HepG2 (cell line): ENCODE results near the gene WWP2. TPM values are rescaled to one million over a fixed set of nuclear protein-coding genes. Genes with fewer than 3 reads are reported as not detected.

ENCODE experiments used
- FOXM1 ChIP-seq: sonication (generic); formaldehyde crosslinking; IDR thresholded peaks from 2 replicates; pipeline ENCODE4 v1.5.0; 2020; ENCODE audit warnings: missing genetic modification reagents
- GATAD2A ChIP-seq: IDR thresholded peaks from 2 replicates; pipeline ENCODE4 v1.6.1; 2016
- MED1 ChIP-seq: sonication (generic); formaldehyde crosslinking; IDR thresholded peaks from 2 replicates; pipeline ENCODE4 v1.4.0; 2020; ENCODE audit warnings: missing genetic modification reagents
- NR2F2 ChIP-seq: IDR thresholded peaks from 2 replicates; pipeline ENCODE4 v1.6.1; 2012; ENCODE audit warnings: low read depth, inconsistent platforms, borderline replicate concordance
- SP4 ChIP-seq: sonication (generic); formaldehyde crosslinking; IDR thresholded peaks from 2 replicates; pipeline ENCODE4 v1.8.1; 2023; ENCODE audit warnings: mild to moderate bottlenecking, missing genetic modification reagents
- SP5 ChIP-seq: IDR thresholded peaks from 2 replicates; pipeline ENCODE4 v1.6.1; 2016; ENCODE audit warnings: low read depth, borderline replicate concordance
- SRSF1 ChIP-seq: fragments of 200-400 bp; formaldehyde crosslinking; optimal IDR thresholded peaks from 2 replicates; pipeline ENCODE3; 2017; ENCODE audit warnings: mild to moderate bottlenecking, low read depth, low read length, moderate library complexity
- TEAD2 ChIP-seq: sonication (generic); formaldehyde crosslinking; IDR thresholded peaks from 2 replicates; pipeline ENCODE4 v1.9.0; 2021; ENCODE audit warnings: missing genetic modification reagents
- ZMYM3 ChIP-seq: sonication (generic); formaldehyde crosslinking; IDR thresholded peaks from 2 replicates; pipeline ENCODE4 v1.5.1; 2020; ENCODE audit warnings: mild to moderate bottlenecking, missing genetic modification reagents
- ZNF205 ChIP-seq: IDR thresholded peaks from 2 replicates; pipeline ENCODE4 v1.6.1; 2018; ENCODE audit warnings: missing biosample characterization, missing genetic modification reagents
- ZNF460 ChIP-seq: sonication (generic); formaldehyde crosslinking; IDR thresholded peaks from 2 replicates; pipeline ENCODE4 v1.5.1; 2020; ENCODE audit warnings: missing genetic modification reagents, mild to moderate bottlenecking, borderline replicate concordance
- ZNF572 ChIP-seq: sonication (generic); formaldehyde crosslinking; IDR thresholded peaks from 2 replicates; pipeline ENCODE4 v1.5.1; 2020; ENCODE audit warnings: mild to moderate bottlenecking, missing genetic modification reagents
- ZNF652 ChIP-seq: IDR thresholded peaks from 2 replicates; pipeline ENCODE4 v1.6.1; 2016; ENCODE audit warnings: low read depth, borderline replicate concordance
- ZNF746 ChIP-seq: sonication (generic); formaldehyde crosslinking; IDR thresholded peaks from 2 replicates; pipeline ENCODE4 v1.8.0; 2022; ENCODE audit warnings: mild to moderate bottlenecking, missing genetic modification reagents
- ZNF772 ChIP-seq: sonication (generic); formaldehyde crosslinking; IDR thresholded peaks from 2 replicates; pipeline ENCODE4 v1.5.0; 2020; ENCODE audit warnings: mild to moderate bottlenecking, missing genetic modification reagents
- ZSCAN21 ChIP-seq: sonication (generic); formaldehyde crosslinking; IDR thresholded peaks from 2 replicates; pipeline ENCODE4 v1.8.0; 2022; ENCODE audit warnings: mild to moderate bottlenecking, missing genetic modification reagents, moderate library complexity, borderline replicate concordance
- polyA plus RNA-seq, 8 experiments: library from polyadenylated mRNA; depleted of rRNA in 3 of 8; stranded (reverse) in 7 of 8; unstranded in 1 of 8; fragments of >200 nt; fragmentation: Illumina TruSeq in 4 of 8; extraction: Trizol in 4 of 8; gene quantifications; 2 replicates each; pipeline versions ENCODE4 v1.2.1 to v1.2.3, GENCODE V29; 2011 to 2016; ENCODE audit warnings: low read depth in 4 of 8, missing spikeins in 1 of 8, mixed read lengths in 1 of 8; ENCODE audit not compliant: insufficient read depth in 1 of 8
- total RNA-seq, 5 experiments: library from RNA; depleted of rRNA; stranded (reverse); fragments of >200 nt; fragmentation: Illumina TruSeq; extraction: Trizol; gene quantifications; 2 replicates each; pipeline ENCODE4 v1.2.3, GENCODE V29; 2016; ENCODE audit warnings: low read depth in 1 of 5
- TF ChIP-seq, protein P1 (sequence below): sonication (generic); formaldehyde crosslinking; IDR thresholded peaks from 2 replicates; pipeline ENCODE4 v1.4.0; 2020; ENCODE audit warnings: mild to moderate bottlenecking, missing genetic modification reagents, borderline replicate concordance
- TF ChIP-seq, protein P2 (sequence below): IDR thresholded peaks from 2 replicates; pipeline ENCODE4 v1.4.0; 2020; ENCODE audit warnings: mild to moderate bottlenecking, missing genetic modification reagents
- TF ChIP-seq, protein P3 (sequence below): sonication (generic); formaldehyde crosslinking; IDR thresholded peaks from 2 replicates; pipeline ENCODE4 v1.4.0; 2020; ENCODE audit warnings: missing genetic modification reagents
- TF ChIP-seq, protein P4 (sequence below): sonication (generic); formaldehyde crosslinking; IDR thresholded peaks from 2 replicates; pipeline ENCODE4 v1.4.0; 2020; ENCODE audit warnings: missing genetic modification reagents

The WWP2 gene
- total and polyA plus RNA-seq, 2 of the 13 experiments (the other 11 are each of a cell fraction or from before 2014, with no cell fraction given): 11.4 to 28.2 TPM

- TF ChIP-seq, protein P1, sequence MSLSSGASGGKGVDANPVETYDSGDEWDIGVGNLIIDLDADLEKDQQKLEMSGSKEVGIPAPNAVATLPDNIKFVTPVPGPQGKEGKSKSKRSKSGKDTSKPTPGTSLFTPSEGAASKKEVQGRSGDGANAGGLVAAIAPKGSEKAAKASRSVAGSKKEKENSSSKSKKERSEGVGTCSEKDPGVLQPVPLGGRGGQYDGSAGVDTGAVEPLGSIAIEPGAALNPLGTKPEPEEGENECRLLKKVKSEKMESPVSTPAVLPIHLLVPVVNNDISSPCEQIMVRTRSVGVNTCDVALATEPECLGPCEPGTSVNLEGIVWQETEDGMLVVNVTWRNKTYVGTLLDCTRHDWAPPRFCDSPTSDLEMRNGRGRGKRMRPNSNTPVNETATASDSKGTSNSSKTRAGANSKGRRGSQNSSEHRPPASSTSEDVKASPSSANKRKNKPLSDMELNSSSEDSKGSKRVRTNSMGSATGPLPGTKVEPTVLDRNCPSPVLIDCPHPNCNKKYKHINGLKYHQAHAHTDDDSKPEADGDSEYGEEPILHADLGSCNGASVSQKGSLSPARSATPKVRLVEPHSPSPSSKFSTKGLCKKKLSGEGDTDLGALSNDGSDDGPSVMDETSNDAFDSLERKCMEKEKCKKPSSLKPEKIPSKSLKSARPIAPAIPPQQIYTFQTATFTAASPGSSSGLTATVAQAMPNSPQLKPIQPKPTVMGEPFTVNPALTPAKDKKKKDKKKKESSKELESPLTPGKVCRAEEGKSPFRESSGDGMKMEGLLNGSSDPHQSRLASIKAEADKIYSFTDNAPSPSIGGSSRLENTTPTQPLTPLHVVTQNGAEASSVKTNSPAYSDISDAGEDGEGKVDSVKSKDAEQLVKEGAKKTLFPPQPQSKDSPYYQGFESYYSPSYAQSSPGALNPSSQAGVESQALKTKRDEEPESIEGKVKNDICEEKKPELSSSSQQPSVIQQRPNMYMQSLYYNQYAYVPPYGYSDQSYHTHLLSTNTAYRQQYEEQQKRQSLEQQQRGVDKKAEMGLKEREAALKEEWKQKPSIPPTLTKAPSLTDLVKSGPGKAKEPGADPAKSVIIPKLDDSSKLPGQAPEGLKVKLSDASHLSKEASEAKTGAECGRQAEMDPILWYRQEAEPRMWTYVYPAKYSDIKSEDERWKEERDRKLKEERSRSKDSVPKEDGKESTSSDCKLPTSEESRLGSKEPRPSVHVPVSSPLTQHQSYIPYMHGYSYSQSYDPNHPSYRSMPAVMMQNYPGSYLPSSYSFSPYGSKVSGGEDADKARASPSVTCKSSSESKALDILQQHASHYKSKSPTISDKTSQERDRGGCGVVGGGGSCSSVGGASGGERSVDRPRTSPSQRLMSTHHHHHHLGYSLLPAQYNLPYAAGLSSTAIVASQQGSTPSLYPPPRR (CRISPR knock-in tag): peak; percentile 88
- TF ChIP-seq ZNF460 (CRISPR knock-in tag) (no peak), FOXM1 (CRISPR knock-in tag) (no peak), ZNF652 (CRISPR knock-in tag) (no peak), SRSF1 (no peak), SP4 (CRISPR knock-in tag) (no peak), ZSCAN21 (CRISPR knock-in tag) (no peak), ZMYM3 (CRISPR knock-in tag) (no peak), MED1 (0 out of 2 replicates have a peak, but pooled peaks have one; percentile 18), SP5 (CRISPR knock-in tag) (0 out of 2 replicates have a peak, but pooled peaks have one; percentile 40), NR2F2 (peak; percentile 90), ZNF772 (CRISPR knock-in tag) (peak; percentile 35; the same call in 1 of the 2 replicates), ZNF205 (no peak), ZNF746 (CRISPR knock-in tag) (no peak), ZNF572 (no peak), GATAD2A (CRISPR knock-in tag) (peak; percentile 60), TEAD2 (CRISPR knock-in tag) (no peak)
- TF ChIP-seq, protein P2, sequence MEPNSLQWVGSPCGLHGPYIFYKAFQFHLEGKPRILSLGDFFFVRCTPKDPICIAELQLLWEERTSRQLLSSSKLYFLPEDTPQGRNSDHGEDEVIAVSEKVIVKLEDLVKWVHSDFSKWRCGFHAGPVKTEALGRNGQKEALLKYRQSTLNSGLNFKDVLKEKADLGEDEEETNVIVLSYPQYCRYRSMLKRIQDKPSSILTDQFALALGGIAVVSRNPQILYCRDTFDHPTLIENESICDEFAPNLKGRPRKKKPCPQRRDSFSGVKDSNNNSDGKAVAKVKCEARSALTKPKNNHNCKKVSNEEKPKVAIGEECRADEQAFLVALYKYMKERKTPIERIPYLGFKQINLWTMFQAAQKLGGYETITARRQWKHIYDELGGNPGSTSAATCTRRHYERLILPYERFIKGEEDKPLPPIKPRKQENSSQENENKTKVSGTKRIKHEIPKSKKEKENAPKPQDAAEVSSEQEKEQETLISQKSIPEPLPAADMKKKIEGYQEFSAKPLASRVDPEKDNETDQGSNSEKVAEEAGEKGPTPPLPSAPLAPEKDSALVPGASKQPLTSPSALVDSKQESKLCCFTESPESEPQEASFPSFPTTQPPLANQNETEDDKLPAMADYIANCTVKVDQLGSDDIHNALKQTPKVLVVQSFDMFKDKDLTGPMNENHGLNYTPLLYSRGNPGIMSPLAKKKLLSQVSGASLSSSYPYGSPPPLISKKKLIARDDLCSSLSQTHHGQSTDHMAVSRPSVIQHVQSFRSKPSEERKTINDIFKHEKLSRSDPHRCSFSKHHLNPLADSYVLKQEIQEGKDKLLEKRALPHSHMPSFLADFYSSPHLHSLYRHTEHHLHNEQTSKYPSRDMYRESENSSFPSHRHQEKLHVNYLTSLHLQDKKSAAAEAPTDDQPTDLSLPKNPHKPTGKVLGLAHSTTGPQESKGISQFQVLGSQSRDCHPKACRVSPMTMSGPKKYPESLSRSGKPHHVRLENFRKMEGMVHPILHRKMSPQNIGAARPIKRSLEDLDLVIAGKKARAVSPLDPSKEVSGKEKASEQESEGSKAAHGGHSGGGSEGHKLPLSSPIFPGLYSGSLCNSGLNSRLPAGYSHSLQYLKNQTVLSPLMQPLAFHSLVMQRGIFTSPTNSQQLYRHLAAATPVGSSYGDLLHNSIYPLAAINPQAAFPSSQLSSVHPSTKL: peak; percentile 62
- TF ChIP-seq, protein P3, sequence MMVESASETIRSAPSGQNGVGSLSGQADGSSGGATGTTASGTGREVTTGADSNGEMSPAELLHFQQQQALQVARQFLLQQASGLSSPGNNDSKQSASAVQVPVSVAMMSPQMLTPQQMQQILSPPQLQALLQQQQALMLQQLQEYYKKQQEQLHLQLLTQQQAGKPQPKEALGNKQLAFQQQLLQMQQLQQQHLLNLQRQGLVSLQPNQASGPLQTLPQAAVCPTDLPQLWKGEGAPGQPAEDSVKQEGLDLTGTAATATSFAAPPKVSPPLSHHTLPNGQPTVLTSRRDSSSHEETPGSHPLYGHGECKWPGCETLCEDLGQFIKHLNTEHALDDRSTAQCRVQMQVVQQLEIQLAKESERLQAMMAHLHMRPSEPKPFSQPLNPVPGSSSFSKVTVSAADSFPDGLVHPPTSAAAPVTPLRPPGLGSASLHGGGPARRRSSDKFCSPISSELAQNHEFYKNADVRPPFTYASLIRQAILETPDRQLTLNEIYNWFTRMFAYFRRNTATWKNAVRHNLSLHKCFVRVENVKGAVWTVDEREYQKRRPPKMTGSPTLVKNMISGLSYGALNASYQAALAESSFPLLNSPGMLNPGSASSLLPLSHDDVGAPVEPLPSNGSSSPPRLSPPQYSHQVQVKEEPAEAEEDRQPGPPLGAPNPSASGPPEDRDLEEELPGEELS: peak; percentile 69; the same call in 1 of the 2 replicates
- TF ChIP-seq, protein P4, sequence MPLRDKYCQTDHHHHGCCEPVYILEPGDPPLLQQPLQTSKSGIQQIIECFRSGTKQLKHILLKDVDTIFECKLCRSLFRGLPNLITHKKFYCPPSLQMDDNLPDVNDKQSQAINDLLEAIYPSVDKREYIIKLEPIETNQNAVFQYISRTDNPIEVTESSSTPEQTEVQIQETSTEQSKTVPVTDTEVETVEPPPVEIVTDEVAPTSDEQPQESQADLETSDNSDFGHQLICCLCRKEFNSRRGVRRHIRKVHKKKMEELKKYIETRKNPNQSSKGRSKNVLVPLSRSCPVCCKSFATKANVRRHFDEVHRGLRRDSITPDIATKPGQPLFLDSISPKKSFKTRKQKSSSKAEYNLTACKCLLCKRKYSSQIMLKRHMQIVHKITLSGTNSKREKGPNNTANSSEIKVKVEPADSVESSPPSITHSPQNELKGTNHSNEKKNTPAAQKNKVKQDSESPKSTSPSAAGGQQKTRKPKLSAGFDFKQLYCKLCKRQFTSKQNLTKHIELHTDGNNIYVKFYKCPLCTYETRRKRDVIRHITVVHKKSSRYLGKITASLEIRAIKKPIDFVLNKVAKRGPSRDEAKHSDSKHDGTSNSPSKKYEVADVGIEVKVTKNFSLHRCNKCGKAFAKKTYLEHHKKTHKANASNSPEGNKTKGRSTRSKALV (CRISPR knock-in tag): no peak
Observed at GRCh38 chr16:69771651-69771967, 9.5 kb downstream of the WWP2 start (continued).
